ENCODE results near the gene ZNF511. TPM values are rescaled to one million over a fixed set of nuclear protein-coding genes. Genes with fewer than 3 reads are reported as not detected.
"Not testable (repeated sequence)": the region's sequence is repeated elsewhere in the genome, so short reads cannot be mapped to it uniquely, and the experiment has no call there.

The ZNF511 gene
- total RNA-seq, 1 donor = 24.6 TPM

DNA sequence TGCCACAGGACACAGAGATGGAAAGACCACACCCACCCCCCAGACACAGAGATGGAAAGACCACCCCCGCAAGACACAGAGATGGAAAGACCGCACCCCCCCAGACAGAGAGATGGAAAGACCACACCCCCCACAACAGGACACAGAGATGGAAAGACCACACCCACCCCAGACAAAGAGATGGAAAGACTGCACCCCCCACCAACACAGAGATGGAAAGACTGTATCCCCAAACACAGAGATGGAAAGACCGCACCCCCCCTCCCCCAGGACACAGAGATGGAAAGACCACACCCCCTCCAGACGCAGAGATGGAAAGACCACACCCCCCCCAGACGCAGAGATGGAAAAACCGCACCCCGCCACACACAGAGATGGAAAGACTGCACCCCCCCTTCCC lies 8.0 kb downstream of the ZNF511 start:
- Histone ChIP-seq H4K20me1 (ENCODE audit: insufficient read depth, low read length) (no peaks in the 10 kb centered on the region), H3K27ac (ENCODE audit: low read depth, low read length) (no peak overlapping the region), H3K9me3 (ENCODE audit: low read depth, low read length) (no peaks in the 10 kb centered on the region), H3K4me2 (ENCODE audit: insufficient read depth, low read length) (no peak overlapping the region), H3K4me1 (ENCODE audit: insufficient read depth, low read length) (no peaks in the 10 kb centered on the region), H3K79me2 (ENCODE audit: insufficient read depth, low read length) (no peaks in the 10 kb centered on the region), H3K27me3 (ENCODE audit: insufficient read depth, low read length) (no peaks in the 10 kb centered on the region), H2AFZ (ENCODE audit: low read length) (no peak overlapping the region), H3K36me3 (ENCODE audit: insufficient read depth, low read length) (peaks cover 7% of the 10 kb centered on the region), H3K4me3 (ENCODE audit: insufficient read depth, low read length) (no peak overlapping the region)
- TF ChIP-seq, protein P1, sequence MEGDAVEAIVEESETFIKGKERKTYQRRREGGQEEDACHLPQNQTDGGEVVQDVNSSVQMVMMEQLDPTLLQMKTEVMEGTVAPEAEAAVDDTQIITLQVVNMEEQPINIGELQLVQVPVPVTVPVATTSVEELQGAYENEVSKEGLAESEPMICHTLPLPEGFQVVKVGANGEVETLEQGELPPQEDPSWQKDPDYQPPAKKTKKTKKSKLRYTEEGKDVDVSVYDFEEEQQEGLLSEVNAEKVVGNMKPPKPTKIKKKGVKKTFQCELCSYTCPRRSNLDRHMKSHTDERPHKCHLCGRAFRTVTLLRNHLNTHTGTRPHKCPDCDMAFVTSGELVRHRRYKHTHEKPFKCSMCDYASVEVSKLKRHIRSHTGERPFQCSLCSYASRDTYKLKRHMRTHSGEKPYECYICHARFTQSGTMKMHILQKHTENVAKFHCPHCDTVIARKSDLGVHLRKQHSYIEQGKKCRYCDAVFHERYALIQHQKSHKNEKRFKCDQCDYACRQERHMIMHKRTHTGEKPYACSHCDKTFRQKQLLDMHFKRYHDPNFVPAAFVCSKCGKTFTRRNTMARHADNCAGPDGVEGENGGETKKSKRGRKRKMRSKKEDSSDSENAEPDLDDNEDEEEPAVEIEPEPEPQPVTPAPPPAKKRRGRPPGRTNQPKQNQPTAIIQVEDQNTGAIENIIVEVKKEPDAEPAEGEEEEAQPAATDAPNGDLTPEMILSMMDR (IDR thresholded peaks at IDR 0.05; ENCODE audit: extremely low read depth, low read depth, low read length) = no peak
- no peak for DNase-seq (ENCODE audit: insufficient read length, low spot score, missing footprints)

GRCh38 chr10:133318494-133319127 lies 9.9 kb downstream of the ZNF511 start:
- Histone ChIP-seq H3K4me3 (ENCODE audit: insufficient read depth, low read length) (peak overlapping the region; percentile 68), H2AFZ (ENCODE audit: low read length) (peak overlapping the region; percentile 85), H3K4me1 (ENCODE audit: insufficient read depth, low read length) (no peaks in the 10 kb centered on the region), H4K20me1 (ENCODE audit: insufficient read depth, low read length) (no peaks in the 10 kb centered on the region), H3K27ac (ENCODE audit: low read depth, low read length) (no peak overlapping the region), H3K4me2 (ENCODE audit: insufficient read depth, low read length) (peak overlapping the region; percentile 81), H3K79me2 (ENCODE audit: insufficient read depth, low read length) (no peaks in the 10 kb centered on the region), H3K36me3 (ENCODE audit: insufficient read depth, low read length) (no peaks in the 10 kb centered on the region), H3K9me3 (ENCODE audit: low read depth, low read length) (no peaks in the 10 kb centered on the region), H3K27me3 (ENCODE audit: insufficient read depth, low read length) (no peaks in the 10 kb centered on the region)
- peak; percentile 94 for DNase-seq (ENCODE audit: insufficient read length, low spot score, missing footprints)
- TF ChIP-seq, protein P1 (IDR thresholded peaks at IDR 0.05; ENCODE audit: extremely low read depth, low read depth, low read length) = peak; percentile 68

DNA sequence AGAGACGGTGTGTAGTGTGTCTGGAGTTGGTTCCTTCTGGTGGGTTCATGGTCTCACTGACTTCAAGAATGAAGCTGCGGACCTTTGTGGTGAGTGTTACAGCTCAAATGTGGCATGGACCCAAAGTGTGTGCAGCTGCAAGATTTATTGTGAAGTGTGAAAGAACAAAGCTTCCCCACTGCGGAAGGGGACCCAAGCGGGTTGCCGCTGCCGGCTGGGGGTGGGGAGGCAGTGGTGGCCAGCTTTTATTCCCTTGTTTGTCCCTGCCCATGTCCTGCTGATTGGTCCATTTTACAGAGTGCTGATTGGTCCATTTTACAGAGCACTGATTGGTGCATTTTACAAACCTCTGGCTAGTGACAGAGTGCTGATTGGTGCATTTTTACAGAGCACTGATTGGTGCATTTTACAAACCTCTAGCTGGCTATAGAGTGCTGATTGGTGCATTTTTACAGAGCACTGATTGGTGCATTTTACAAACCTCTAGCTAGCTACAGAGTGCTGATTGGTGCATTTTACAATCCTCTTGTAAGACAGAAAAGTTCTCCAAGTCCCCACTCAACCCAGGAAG lies 12.2 kb downstream of the ZNF511 start:
- peaks cover 13% of the 10 kb centered on the region for H3K27me3 ChIP-seq (ENCODE audit: insufficient read depth, low read length)
- DNase-seq (ENCODE audit: insufficient read length, low spot score, missing footprints); H3K9me3 ChIP-seq (ENCODE audit: low read depth, low read length); H3K79me2 ChIP-seq (ENCODE audit: insufficient read depth, low read length); H2AFZ ChIP-seq (ENCODE audit: low read length); H3K4me2 ChIP-seq (ENCODE audit: insufficient read depth, low read length); H3K4me1 ChIP-seq (ENCODE audit: insufficient read depth, low read length); H4K20me1 ChIP-seq (ENCODE audit: insufficient read depth, low read length); H3K4me3 ChIP-seq (ENCODE audit: insufficient read depth, low read length); H3K27ac ChIP-seq (ENCODE audit: low read depth, low read length); H3K36me3 ChIP-seq (ENCODE audit: insufficient read depth, low read length): not testable (repeated sequence)

GRCh38 chr10:133322064-133322709 lies 13.5 kb downstream of the ZNF511 start:
- not testable (repeated sequence) for H3K36me3 ChIP-seq (ENCODE audit: insufficient read depth, low read length); H3K4me1 ChIP-seq (ENCODE audit: insufficient read depth, low read length); H3K9me3 ChIP-seq (ENCODE audit: low read depth, low read length); H3K79me2 ChIP-seq (ENCODE audit: insufficient read depth, low read length); H3K4me2 ChIP-seq (ENCODE audit: insufficient read depth, low read length); H3K27ac ChIP-seq (ENCODE audit: low read depth, low read length); H4K20me1 ChIP-seq (ENCODE audit: insufficient read depth, low read length); DNase-seq (ENCODE audit: insufficient read length, low spot score, missing footprints); H3K4me3 ChIP-seq (ENCODE audit: insufficient read depth, low read length); H2AFZ ChIP-seq (ENCODE audit: low read length)
- peaks cover 25% of the 10 kb centered on the region for H3K27me3 ChIP-seq (ENCODE audit: insufficient read depth, low read length)

Data from osteoblast (primary cell).